Stimulated activated naive CD8-positive, alpha-beta T cell treated with anti-CD3 and anti-CD28 coated beads, Interleukin-15, Interleukin-2, amounts not matched to agents 100 U/mL and 50 U/mL, for 24 hours (primary cell): ENCODE measurements around the gene C17orf58.
"Not testable (repeated sequence)": the region's sequence is repeated elsewhere in the genome, so short reads cannot be mapped to it uniquely, and the experiment has no call there.

Experiments used
- ATAC-seq: fragments of 150-1000 bp; cut with Tn5 transposase; one replicate; pipeline ENCODE4 v1.10.0; 2021
- DNase-seq: peaks from one replicate; pipeline ENCODE4 v3.0.0; 2021

Gene C17orf58

DNA sequence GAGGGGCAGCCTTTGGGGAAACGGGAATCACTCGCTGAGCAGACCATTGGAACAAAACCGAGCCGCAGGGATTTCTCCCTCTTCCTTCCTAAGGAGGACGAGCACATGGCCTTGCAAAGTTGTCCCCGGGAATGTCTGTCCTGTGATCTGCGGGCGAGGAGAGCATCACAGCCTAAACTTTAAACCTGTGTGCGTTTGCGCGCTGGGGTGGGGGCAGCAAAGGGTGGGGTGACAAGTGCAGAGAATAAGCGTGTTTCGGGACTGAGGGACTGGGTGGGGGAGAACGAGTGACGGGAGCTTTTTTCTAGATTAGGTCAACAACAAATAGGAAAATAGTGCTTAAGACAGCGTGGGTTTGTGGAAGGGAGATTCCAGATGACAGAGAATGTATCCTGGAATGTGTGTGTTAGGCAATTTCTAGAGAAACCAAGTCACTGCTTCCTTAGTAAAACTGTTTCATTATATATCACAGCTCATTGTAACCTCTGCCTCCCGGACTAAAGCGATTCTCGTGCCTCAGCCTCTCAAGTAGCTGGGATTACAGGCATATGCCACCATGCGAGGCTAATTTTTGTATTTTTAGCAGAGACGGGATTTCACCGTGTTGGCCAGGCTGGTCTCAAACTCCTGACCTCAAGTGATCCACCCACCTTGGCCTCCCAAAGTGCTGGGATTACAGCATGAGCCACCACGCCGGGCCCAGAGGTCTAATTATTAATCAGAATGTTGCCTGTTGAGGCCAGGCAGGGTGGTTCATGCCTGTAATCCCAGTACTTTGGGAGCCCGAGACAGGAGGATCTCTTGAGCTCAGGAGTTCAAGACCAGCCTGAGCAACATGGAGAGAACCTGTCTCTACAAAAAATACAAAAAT is at the start of gene C17orf58:
TSS of gene C17orf58 (minus strand) at position 169 of the 871 bp plus-strand sequence. CDS start 271 bp downstream, outside the sequence.
- DNase-seq (peak; percentile 37), ATAC-seq (peak; percentile 14)

GRCh38 chr17:68036304-68037147 is 40.3 kb upstream of the C17orf58 start:
- DNase-seq (no peak), ATAC-seq (no peak)

- ATAC-seq (peak; percentile 94), DNase-seq (peak; percentile 90)
Observed at GRCh38 chr17:68035523-68036303, 39.4 kb upstream of the C17orf58 start, which contains the start of gene KPNA2. KPNA2 (plus strand) TSS chr17:68035735; CDS start chr17:68037133, 1,398 bp downstream.

DNA sequence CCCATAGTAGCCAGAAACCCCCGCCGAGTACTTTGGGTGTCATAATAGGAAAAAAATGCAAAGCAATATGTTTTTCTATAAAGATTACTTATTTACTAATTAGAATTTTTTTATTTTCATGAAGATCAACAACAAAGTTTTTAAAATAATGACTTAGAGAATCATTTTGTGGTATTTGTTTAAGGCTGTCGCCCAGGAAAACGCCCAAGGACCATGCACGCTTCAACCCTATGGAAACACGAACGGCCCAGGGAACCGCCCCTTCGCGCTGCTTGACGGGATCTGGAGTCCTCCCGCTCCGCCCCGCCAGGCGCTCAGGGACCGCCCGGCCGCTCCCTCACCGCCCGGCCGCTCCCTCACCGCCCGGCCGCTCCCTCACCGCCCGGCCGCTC is 38.9 kb upstream of the C17orf58 start:
- ATAC-seq (peak; percentile 93), DNase-seq (peak; percentile 93)

DNA sequence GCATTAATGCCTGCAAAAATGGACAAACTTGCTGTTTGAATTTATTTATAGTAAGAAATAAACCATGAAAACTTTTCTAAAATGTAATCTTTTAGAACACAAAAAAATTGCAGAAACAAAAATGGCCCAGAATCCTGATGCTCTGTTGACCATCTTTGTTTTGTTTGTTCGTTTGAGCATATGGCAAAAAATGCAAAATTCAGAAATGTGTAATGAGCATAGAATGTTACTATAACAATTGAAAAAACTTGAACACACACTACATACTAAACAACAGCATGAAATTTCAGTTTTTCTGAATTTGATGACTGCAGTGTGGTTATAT is 38.1 kb upstream of the C17orf58 start:
- no peak for DNase-seq
- no peak for ATAC-seq

GRCh38 chr17:68033636-68034451 is 37.6 kb upstream of the C17orf58 start:
- no peak for DNase-seq
- no peak for ATAC-seq

GRCh38 chr17:68029512-68030215 is 33.4 kb upstream of the C17orf58 start:
- DNase-seq (no peak), ATAC-seq (no peak)

DNA sequence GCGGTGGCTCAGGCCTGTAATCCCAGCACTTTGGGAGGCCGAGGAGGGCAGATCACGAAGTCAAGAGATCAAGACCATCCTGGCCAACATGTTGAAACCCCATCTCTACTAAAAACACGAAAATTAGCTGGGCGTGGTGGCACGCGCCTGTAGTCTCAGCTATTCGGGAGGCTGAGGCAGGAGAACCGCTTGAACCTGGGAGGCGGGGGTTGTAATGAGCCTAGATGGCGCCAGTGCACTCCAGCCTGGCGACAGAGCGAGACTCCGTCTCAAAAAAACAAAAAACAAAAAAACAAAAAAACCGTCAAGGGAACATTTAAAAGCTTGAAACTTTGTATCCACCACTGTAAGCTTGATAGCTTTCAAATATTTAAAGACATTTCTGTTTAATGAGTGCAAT is 26.3 kb upstream of the C17orf58 start:
- DNase-seq, ATAC-seq: not testable (repeated sequence)

DNA sequence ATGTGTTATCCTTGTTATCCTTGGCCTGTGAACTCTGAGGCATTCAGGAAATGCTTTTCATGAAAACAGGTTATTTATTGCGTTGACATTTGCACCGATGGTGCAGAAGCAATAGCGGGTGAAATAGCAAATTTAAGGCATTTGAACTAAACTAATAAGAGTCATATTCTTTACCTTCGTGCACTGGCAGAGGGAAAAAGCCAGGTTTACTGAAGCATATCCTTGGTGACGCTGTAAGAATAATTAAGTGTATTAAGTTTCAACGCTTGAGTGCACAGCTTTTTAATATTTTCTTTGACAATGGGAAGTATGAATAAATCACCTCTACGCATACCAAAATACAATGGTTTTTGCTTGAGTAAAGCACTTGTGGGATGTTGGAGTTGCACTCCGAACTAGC is 25.7 kb upstream of the C17orf58 start:
- ATAC-seq, result no peak
- no peak for DNase-seq

DNA sequence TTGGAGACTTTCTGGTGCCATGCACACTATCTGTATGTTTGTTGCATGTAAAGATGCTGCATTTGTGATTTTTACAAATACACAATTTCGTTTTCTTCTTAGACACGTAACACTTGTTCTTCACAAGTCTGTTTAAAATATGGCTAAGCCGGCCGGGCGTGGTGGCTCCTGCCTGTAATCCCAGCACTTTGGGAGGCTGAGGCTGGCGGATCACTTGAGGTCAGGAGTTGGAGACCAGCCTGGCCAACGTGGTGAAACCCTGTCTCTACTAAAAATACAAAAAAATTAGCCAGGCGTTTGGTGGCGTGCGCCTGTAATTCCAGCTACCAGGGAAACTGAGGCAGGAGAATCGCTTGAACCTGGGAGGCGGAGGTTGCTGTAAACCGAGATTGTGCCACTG is 24.5 kb upstream of the C17orf58 start:
- not testable (repeated sequence) for ATAC-seq, DNase-seq

DNA sequence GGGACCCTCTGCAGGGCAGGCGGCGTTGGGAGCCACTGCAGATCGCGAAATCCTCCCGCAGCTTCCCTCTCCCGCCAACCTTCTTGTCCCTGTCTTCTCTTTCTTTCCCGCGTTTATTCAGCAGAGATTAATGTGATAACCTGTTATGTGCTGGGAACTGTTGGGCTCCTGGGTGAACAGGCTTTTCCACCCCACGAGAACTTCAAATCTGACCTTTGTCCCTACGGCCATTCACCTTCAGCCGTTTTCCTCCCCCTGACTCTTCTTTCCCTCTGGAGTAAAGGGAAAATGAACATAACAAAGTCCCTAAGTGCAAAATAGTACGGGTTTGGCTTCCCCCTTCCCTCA is 24.1 kb upstream of the C17orf58 start:
- no peak for DNase-seq
- no peak for ATAC-seq

DNA sequence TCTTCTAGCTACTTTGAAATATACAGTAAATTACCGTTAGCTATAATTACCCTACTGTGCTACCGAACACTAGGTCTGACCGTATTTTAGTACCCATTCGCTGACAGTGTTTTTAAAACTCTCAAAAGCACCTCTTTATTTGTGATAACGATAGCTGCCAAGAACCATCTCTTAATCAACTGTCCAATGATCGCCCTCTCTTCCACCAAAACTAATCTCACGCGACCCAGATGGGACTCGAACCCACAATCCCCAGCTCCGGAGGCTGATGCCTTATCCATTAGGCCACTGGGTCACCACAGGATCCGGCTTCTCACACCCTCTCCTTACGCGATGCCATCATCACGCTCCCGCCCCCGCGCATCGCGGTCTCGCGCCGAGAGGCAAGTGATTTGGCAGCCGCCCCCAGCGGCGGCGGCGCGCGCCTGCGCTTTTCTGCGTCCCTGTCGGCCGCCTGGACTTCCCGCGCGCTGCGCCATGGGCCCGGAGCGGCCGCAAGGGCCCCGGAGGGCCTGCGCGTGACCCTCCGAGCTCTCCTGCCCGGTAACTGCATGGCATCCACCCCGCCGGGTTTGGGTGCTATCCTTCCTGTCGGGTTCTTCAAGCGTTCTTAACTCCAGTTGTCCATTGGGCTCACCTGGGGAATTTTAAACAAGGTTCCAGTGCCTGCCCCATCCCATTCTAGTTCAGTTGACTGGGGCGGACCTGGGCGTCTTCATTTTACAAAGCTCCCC is 23.6 kb upstream of the C17orf58 start:
- peak; percentile 98 for DNase-seq
- peak; percentile 93 for ATAC-seq

GRCh38 chr17:68019336-68019674 is 23.0 kb upstream of the C17orf58 start:
- DNase-seq (no peak), ATAC-seq (no peak)

DNA sequence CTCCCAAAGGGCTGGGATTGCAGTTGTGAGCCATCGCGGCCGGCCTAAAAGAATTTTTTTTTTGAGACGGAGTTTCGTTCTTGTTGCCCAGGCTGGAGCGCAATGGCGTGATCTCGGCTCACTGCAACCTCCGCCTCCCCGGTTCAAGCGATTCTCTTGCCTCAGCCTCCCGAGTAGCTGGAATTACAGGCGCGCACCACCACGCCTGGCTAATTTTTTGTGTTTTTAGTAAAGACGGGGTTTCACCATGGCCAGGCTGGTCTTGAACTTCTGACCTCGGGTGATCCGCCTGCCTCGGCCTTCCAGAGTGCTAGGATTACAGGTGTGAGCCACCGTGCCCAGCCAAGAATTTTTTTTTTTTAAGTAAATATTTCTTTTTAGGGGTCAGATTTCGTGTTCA is 22.2 kb upstream of the C17orf58 start:
- not testable (repeated sequence) for ATAC-seq, DNase-seq

- DNase-seq (no peak), ATAC-seq (no peak)
Observed at GRCh38 chr17:68016838-68017237, 20.6 kb upstream of the C17orf58 start.

DNA sequence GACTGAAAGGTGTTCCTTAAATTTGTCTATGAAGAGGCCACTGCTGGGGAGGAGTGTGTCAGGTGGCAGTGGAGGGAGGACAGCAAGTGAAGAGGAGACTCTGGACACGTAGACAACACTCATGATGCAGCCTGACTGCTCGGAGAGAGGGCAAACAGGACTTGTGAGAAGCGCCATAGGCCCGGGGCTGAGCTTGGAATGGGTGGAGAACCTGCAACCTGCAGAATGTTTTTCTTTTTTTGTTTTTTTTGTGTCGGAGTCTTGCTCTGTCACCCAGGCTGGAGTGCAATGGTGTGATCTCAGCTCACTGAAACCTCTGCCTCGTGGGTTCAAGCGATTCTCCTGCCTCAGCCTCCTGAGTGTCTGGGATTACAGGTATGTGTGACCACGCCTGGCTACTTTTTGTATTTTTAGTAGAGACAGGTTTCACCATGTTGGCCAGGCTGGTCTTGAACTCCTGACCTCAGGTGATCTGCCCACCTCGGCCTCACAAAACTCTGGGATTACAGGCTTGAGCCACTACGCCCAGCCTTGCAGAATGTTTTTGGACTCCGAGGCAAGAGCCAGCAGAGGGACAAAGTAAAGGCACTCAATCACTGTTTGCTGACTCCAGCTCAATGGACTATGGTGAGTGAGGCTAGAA is 18.9 kb upstream of the C17orf58 start:
- DNase-seq (no peak), ATAC-seq (no peak)

DNA sequence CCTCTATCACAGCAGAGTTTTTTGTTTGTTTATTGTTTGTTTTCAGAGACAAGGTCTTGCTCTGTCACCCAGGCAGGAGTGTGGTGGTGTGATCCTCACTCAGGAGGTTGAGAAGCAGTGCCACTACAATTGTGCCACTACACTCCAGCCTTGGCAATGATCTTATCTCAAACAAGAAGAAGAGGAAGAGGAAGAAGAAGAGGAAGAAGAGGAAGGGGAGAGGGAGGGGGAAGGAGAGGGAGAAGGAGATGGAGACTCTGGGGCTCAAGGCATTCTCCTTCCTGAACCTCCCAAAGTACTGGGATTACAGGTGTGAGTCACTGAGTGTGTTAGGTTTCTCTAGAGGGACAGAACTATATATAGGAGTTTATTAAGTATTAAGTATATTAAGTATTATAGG is 17.1 kb upstream of the C17orf58 start:
- ATAC-seq, result no peak
- DNase-seq, result no peak

DNA sequence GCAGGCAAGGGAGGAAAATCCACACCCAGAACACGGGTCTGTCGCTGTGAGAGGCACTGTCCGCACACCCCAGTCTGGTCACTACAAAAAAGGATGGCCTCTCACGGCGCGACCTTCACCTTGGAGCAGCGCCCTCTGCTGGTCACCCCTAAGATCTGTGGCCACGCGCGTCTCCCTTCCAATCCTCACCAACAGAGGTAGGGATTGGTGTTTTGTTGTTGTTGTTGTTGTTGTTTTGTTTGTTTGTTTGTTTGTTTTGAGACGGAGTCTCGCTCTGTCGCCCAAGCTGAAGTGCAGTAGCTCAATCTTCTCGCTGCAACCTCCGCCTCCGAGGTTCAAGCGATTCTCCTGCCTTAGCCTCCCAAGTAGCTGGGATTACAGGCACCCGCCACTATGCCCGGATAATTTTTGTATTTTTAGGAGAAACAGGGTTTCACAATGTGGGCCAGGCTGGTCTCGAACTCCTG is 15.0 kb upstream of the C17orf58 start:
- DNase-seq, result peak; percentile 81

DNA sequence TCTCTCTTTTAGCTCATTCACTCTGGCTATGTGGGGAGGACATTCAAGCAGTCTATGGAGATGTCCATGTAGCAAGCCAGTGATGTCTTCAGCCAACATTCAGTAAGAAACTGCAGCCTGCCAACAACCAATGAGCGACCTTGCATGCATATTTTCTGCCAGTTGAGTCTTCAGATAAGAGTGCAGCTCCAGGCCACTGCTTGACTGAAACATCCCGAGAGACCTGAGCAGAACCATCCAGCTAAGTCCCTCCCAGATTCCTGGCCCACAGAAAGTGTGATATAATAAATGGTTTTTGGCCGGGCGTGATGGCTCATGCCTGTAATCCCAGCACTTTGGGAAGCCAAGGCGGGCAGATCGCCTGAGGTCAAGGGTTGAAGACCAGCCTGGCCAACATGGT is 10.5 kb upstream of the C17orf58 start:
- ATAC-seq (no peak), DNase-seq (no peak)

More for the DNA sequence above, 15.0 kb upstream of the C17orf58 start:
- ATAC-seq, result peak; percentile 71

- DNase-seq (no peak), ATAC-seq (no peak)
Observed at GRCh38 chr17:68004201-68004600, 7.9 kb upstream of the C17orf58 start.
